SK-N-SH (cell line): ENCODE data around the gene RBCK1. TPM values are rescaled to one million over a fixed set of nuclear protein-coding genes. Genes with fewer than 3 reads are reported as not detected.

Source experiments
- CTCF ChIA-PET: fragments of 300-600, 350-600 bp; formaldehyde crosslinking; extraction: SDS; loops from one replicate; lab custom pipeline; 2021; lab: Yijun Ruan, JAX
- POLR2A ChIA-PET: fragments of 350-600 bp; sonication (Branson Sonifier 250); formaldehyde crosslinking; extraction: SDS; loops from one replicate; lab custom pipeline; 2020; ENCODE audit warnings: antibody characterized with exemption, inconsistent platforms; lab: Yijun Ruan, JAX
- DNase-seq: peaks from one replicate; pipeline ENCODE4 v3.0.0; 2012
- H2AFZ ChIP-seq: fragments of 200-600 bp; sonication (generic); 2 replicates; pipeline ENCODE4 v1.8.1; 2016; ENCODE audit warnings: antibody characterized with exemption, mild to moderate bottlenecking, low read depth
- H3F3A ChIP-seq: fragments of 200-600 bp; sonication (generic); replicated peaks from 2 replicates; pipeline ENCODE3; 2016; ENCODE audit warnings: antibody characterized with exemption, mild to moderate bottlenecking; ENCODE audit not compliant: insufficient read depth
- H3K27ac ChIP-seq, 2 experiments: fragments of 200-500 bp in 1 of 2; fragments of 200-600 bp in 1 of 2; sonication (Bioruptor generic) in 1 of 2; sonication (generic), shearing (Covaris generic) in 1 of 2; 2 replicates each; pipeline versions ENCODE4 v1.5.1 to v1.6.1; 2014 to 2016; ENCODE audit warnings: low read depth in 2 of 2, inconsistent platforms in 1 of 2, low read length in 1 of 2, mild to moderate bottlenecking in 1 of 2, mixed read lengths in 1 of 2
- H3K27me3 ChIP-seq: fragments of 200-600 bp; sonication (generic), shearing (Covaris generic); 2 replicates; pipeline ENCODE4 v1.6.1; 2016; ENCODE audit warnings: mixed run types; ENCODE audit not compliant: insufficient read depth
- H3K36me3 ChIP-seq, 2 experiments: fragments of 200-500 bp in 1 of 2; fragments of 200-600 bp in 1 of 2; sonication (Bioruptor generic) in 1 of 2; sonication (generic) in 1 of 2; replicated peaks in 1 of 2; 2 replicates each; pipeline versions ENCODE3 to v1.5.1; 2014 to 2016; ENCODE audit warnings: low read length in 1 of 2, mild to moderate bottlenecking in 1 of 2; ENCODE audit not compliant: insufficient read depth in 2 of 2, control insufficient read depth in 1 of 2
- H3K4me1 ChIP-seq, 2 experiments: fragments of 200-500 bp in 1 of 2; fragments of 200-600 bp in 1 of 2; sonication (Bioruptor generic) in 1 of 2; sonication (generic), shearing (Covaris generic) in 1 of 2; 2 replicates each; pipeline versions ENCODE4 v1.5.1 to v1.6.1; 2014 to 2016; ENCODE audit warnings: low read depth in 1 of 2, low read length in 1 of 2, mixed run types in 1 of 2; ENCODE audit not compliant: insufficient read depth in 2 of 2, control insufficient read depth in 1 of 2
- H3K4me2 ChIP-seq: fragments of 200-600 bp; sonication (generic), shearing (Covaris generic); 2 replicates; pipeline ENCODE4 v1.6.1; 2017; ENCODE audit warnings: mixed run types
- H3K4me3 ChIP-seq, 2 experiments: fragments of 200-500 bp in 1 of 2; fragments of 200-600 bp in 1 of 2; sonication (Bioruptor generic) in 1 of 2; sonication (generic), shearing (Covaris generic) in 1 of 2; 2 replicates each; pipeline versions ENCODE4 v1.5.1 to v1.8.1; 2014 to 2016; ENCODE audit warnings: low read depth in 2 of 2, inconsistent platforms in 1 of 2, low read length in 1 of 2, mild to moderate bottlenecking in 1 of 2, mixed read lengths in 1 of 2, moderate library complexity in 1 of 2
- H3K79me2 ChIP-seq: fragments of 200-600 bp; sonication (generic); 2 replicates; pipeline ENCODE4 v1.8.1; 2017; ENCODE audit warnings: mild to moderate bottlenecking; ENCODE audit not compliant: insufficient read depth
- H3K9ac ChIP-seq: fragments of 200-600 bp; sonication (generic); 2 replicates; pipeline ENCODE4 v1.6.1; 2017; ENCODE audit warnings: mixed run types
- H3K9me2 ChIP-seq: fragments of 200-600 bp; sonication (generic); 2 replicates; pipeline ENCODE4 v1.6.1; 2017; ENCODE audit warnings: mixed run types
- H3K9me3 ChIP-seq: fragments of 200-600 bp; sonication (generic); 2 replicates; pipeline ENCODE4 v1.6.1; 2017; ENCODE audit warnings: mixed run types, mild to moderate bottlenecking, moderate library complexity
- H4K20me1 ChIP-seq: fragments of 200-600 bp; sonication (generic); 2 replicates; pipeline ENCODE4 v1.6.1; 2017; ENCODE audit warnings: mild to moderate bottlenecking, mixed run types; ENCODE audit not compliant: insufficient read depth
- CHD2 ChIP-seq: fragments of 150-350 bp; IDR thresholded peaks from 2 replicates; pipeline ENCODE4 v1.6.1; 2018; ENCODE audit warnings: low read length; ENCODE audit not compliant: partially characterized antibody
- ELF1 ChIP-seq: IDR thresholded peaks from 2 replicates; pipeline ENCODE4 v1.4.0; 2012
- FOSL2 ChIP-seq: IDR thresholded peaks from 2 replicates; pipeline ENCODE4 v1.4.0; 2012; ENCODE audit warnings: low read depth, mild to moderate bottlenecking, moderate library complexity, borderline replicate concordance
- JUND ChIP-seq: IDR thresholded peaks from 2 replicates; pipeline ENCODE4 v1.4.0; 2012
- NRF1 ChIP-seq: IDR thresholded peaks from 2 replicates; pipeline ENCODE4 v1.6.1; 2012; ENCODE audit warnings: low read depth, mild to moderate bottlenecking, low read length
- RAD21 ChIP-seq: IDR thresholded peaks from 2 replicates; pipeline ENCODE4 v1.6.1; 2012; ENCODE audit warnings: mild to moderate bottlenecking, low read length
- RCOR1 ChIP-seq: fragments of 150-350 bp; IDR thresholded peaks from 2 replicates; pipeline ENCODE4 v1.6.1; 2017; ENCODE audit warnings: antibody characterized with exemption, low read length
- REST ChIP-seq: IDR thresholded peaks from 2 replicates; pipeline ENCODE4 v1.6.1; 2012; ENCODE audit warnings: mild to moderate bottlenecking, low read depth, low read length, moderate library complexity
- RXRA ChIP-seq: IDR thresholded peaks from 2 replicates; pipeline ENCODE4 v1.4.0; 2012; ENCODE audit warnings: low read depth, mild to moderate bottlenecking, borderline replicate concordance
- SIN3A ChIP-seq: IDR thresholded peaks from 2 replicates; pipeline ENCODE4 v1.6.1; 2012; ENCODE audit warnings: low read depth, mild to moderate bottlenecking, low read length, moderate library complexity, borderline replicate concordance
- TAF1 ChIP-seq: IDR thresholded peaks from 2 replicates; pipeline ENCODE4 v1.6.1; 2012; ENCODE audit warnings: low read depth, mild to moderate bottlenecking, low read length, moderate library complexity, borderline replicate concordance
- TCF12 ChIP-seq: IDR thresholded peaks from 2 replicates; pipeline ENCODE4 v1.4.0; 2012
- TEAD4 ChIP-seq: IDR thresholded peaks from 2 replicates; pipeline ENCODE4 v1.4.0; 2012; ENCODE audit warnings: mild to moderate bottlenecking, borderline replicate concordance; ENCODE audit not compliant: insufficient read depth
- USF2 ChIP-seq: fragments of 150-350 bp; IDR thresholded peaks from 2 replicates; pipeline ENCODE4 v1.6.1; 2017; ENCODE audit warnings: antibody characterized with exemption, low read length, low read depth, borderline replicate concordance
- YY1 ChIP-seq: IDR thresholded peaks from 2 replicates; pipeline ENCODE4 v1.4.0; 2012; ENCODE audit warnings: low read depth, mild to moderate bottlenecking
- ZBTB33 ChIP-seq: IDR thresholded peaks from 2 replicates; pipeline ENCODE4 v1.4.0; 2012; ENCODE audit warnings: low read depth, borderline replicate concordance
- WGBS: methylation state at CpG from one replicate; pipeline ENCODE4 v1.1.6; 2017; ENCODE audit warnings: low lambda C conversion rate; 5-methylcytosine and 5-hydroxymethylcytosine counted together
- polyA plus RNA-seq, 3 experiments: library from polyadenylated mRNA; depleted of rRNA; stranded (reverse); fragments of >200 nt; gene quantifications; 2 replicates each; pipeline ENCODE4 v1.2.3, GENCODE V29; 2012

RBCK1 gene
- polyA plus RNA-seq, 1 of the 3 experiments (the other 2 are of a cell fraction), result 105 TPM

- TF ChIP-seq REST (no peak), ZBTB33 (no peak)
Measured at GRCh38 chr20:402898-403581, 5.1 kb upstream of the RBCK1 start (continued).

DNA sequence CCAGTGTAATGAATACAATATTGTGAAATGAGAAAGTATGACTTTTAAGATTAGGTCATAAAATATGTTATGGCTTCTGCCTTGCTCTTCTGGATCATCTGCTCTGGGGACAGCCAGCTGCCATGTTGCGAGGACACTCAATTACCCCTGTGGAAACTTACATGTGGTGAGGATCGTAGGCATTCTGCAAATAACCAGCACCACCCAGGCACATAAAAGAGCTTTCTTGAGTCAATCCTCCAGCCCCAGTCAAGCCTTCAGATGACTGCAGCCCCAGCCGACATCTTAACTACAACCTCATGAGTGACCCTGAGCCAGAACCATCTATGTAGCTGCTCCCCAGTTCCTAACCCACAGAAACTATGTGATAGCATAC lies 4.5 kb upstream of the RBCK1 start:
- H3K27me3 ChIP-seq, result no peaks in the 10 kb centered on the region
- H3K36me3 ChIP-seq, result no peaks in the 10 kb centered on the region
- H3K4me2 ChIP-seq, result no peak overlapping the region
- CTCF ChIA-PET, result interaction anchor here (1.1 to 1.8 kb wide), 2 partner anchors 28 to 335 kb away, joined by 4 to 7 read pairs; no protein-coding TSS in a partner anchor
- no peak overlapping the region for H2AFZ ChIP-seq
- H3K4me1 ChIP-seq, result peaks cover 0 to 15% of the 10 kb centered on the region in 2 experiments; a peak in 2 of 4 replicates
- no peak overlapping the region for H3K27ac ChIP-seq
- no peaks in the 10 kb centered on the region for H3K9me2 ChIP-seq
- no peaks in the 10 kb centered on the region for H3K9me3 ChIP-seq
- POLR2A ChIA-PET, result no interaction called here
- peaks cover 4% of the 10 kb centered on the region for H3K79me2 ChIP-seq
- H4K20me1 ChIP-seq, result no peaks in the 10 kb centered on the region
- peaks cover 9% of the 10 kb centered on the region for H3F3A ChIP-seq
- WGBS, result 79% methylated on average over 2 of the region's 3 CpGs
- DNase-seq, result no peak
- no peak overlapping the region for H3K9ac ChIP-seq
- TF ChIP-seq RCOR1 (no peak), CHD2 (no peak), RAD21 (no peak), SIN3A (no peak), TAF1 (no peak), JUND (no peak), RXRA (no peak)
- H3K4me3 ChIP-seq, result no peak overlapping the region

- Histone ChIP-seq H3K4me3 (no peak overlapping the region), H3K9me2 (no peaks in the 10 kb centered on the region), H3K36me3 (no peaks in the 10 kb centered on the region), H3F3A (peaks cover 9% of the 10 kb centered on the region), H3K9ac (no peak overlapping the region), H3K4me2 (no peak overlapping the region), H4K20me1 (no peaks in the 10 kb centered on the region), H3K27ac (no peak overlapping the region), H2AFZ (no peak overlapping the region), H3K79me2 (peaks cover 9% of the 10 kb centered on the region), H3K27me3 (no peaks in the 10 kb centered on the region), H3K9me3 (no peaks in the 10 kb centered on the region), H3K4me1 (peaks cover 0 to 17% of the 10 kb centered on the region in 2 experiments; a peak in 2 of 4 replicates)
- ChIA-PET POLR2A (no interaction called here), CTCF (no interaction called here)
- no peak for DNase-seq
- 91% methylated on average over 4 of the region's 4 CpGs for WGBS
- TF ChIP-seq FOSL2, result no peak
- TF ChIP-seq RCOR1, result no peak
- no peak for TF ChIP-seq ELF1
- no peak for TF ChIP-seq NRF1
- TF ChIP-seq TCF12, result no peak
- no peak for TF ChIP-seq USF2
- no peak for TF ChIP-seq TEAD4
- TF ChIP-seq REST, result no peak
- TF ChIP-seq YY1, result no peak
Measured at GRCh38 chr20:404088-404487, 4.0 kb upstream of the RBCK1 start.
